Measurements from ENCODE around the gene IER3. TPM values are rescaled to one million over a fixed set of nuclear protein-coding genes. Genes with fewer than 3 reads are reported as not detected.

IER3 gene
- polyA plus RNA-seq, 1 of the 3 experiments (the other 2 are of a cell fraction) = 12.9 TPM

GRCh38 chr6:30716879-30717128, 27.5 kb downstream of the IER3 start:
- H3K27ac ChIP-seq (ENCODE audit: low read depth in 2 of 2, low read length in 1 of 2) = peak overlapping the region; percentile 88 to 93
- no peaks in the 10 kb centered on the region for H3K9me2 ChIP-seq
- no peaks in the 10 kb centered on the region for H3K27me3 ChIP-seq (ENCODE audit: insufficient read depth)
- POLR2A ChIA-PET = interaction anchor here (0.7 to 1.2 kb wide), 10 partner anchors 14 to 167 kb away, joined by 3 to 8 read pairs (median 4); partner anchors contain the start of genes ATAT1, DDR1, DHX16 and NRM
- H3K4me2 ChIP-seq = peak overlapping the region; percentile 86
- H3K4me1 ChIP-seq (ENCODE audit: control insufficient read depth in 1 of 2, insufficient read depth in 2 of 2, low read depth in 1 of 2, low read length in 1 of 2) = peaks cover 15 to 18% of the 10 kb centered on the region in 2 experiments; a peak in 3 of 4 replicates
- TF ChIP-seq POLR2AphosphoS5 (IDR thresholded peaks at IDR 0.05; ENCODE audit: low read depth, low read length) (0 out of 2 replicates have a peak, but pooled peaks have one; percentile 27), TAF1 (IDR thresholded peaks at IDR 0.05; ENCODE audit: borderline replicate concordance, low read depth, low read length) (no peak)
- DNase-seq = no peak
- 0% methylated on average over 5 of the region's 8 CpGs for WGBS (ENCODE audit: low lambda C conversion rate)
- H3K9me3 ChIP-seq = no peaks in the 10 kb centered on the region; the same call in 1 of the 2 replicates
- peak overlapping the region; percentile 81 for H2AFZ ChIP-seq (ENCODE audit: low read depth)
- H3K4me3 ChIP-seq (ENCODE audit: low read depth in 2 of 2, low read length in 1 of 2) = peak overlapping the region; percentile 72 to 82
- peak overlapping the region; percentile 84 for H3K9ac ChIP-seq
- peaks cover 20 to 21% of the 10 kb centered on the region in 2 experiments for H3K36me3 ChIP-seq (replicated peaks in 1 of 2; ENCODE audit: control insufficient read depth in 1 of 2, insufficient read depth in 2 of 2, low read length in 1 of 2)
- CTCF ChIA-PET = interaction anchor here (0.8 to 42.4 kb wide), 2 partner anchors 10 to 31 kb away, joined by 3 to 838 read pairs; partner anchors contain the start of genes DHX16, NRM and PPP1R18
- H3K79me2 ChIP-seq (ENCODE audit: insufficient read depth) = peaks cover 55% of the 10 kb centered on the region
- peaks cover 4% of the 10 kb centered on the region for H4K20me1 ChIP-seq (ENCODE audit: insufficient read depth)
- H3F3A ChIP-seq (replicated peaks; ENCODE audit: insufficient read depth) = peaks cover 24% of the 10 kb centered on the region

GRCh38 chr6:30714263-30714662, 30.1 kb downstream of the IER3 start:
- 94% methylated on average over 1 of the region's 1 CpG for WGBS (ENCODE audit: low lambda C conversion rate)
- H3K36me3 ChIP-seq (replicated peaks in 1 of 2; ENCODE audit: control insufficient read depth in 1 of 2, insufficient read depth in 2 of 2, low read length in 1 of 2) = peaks cover 26 to 29% of the 10 kb centered on the region in 2 experiments

DNA sequence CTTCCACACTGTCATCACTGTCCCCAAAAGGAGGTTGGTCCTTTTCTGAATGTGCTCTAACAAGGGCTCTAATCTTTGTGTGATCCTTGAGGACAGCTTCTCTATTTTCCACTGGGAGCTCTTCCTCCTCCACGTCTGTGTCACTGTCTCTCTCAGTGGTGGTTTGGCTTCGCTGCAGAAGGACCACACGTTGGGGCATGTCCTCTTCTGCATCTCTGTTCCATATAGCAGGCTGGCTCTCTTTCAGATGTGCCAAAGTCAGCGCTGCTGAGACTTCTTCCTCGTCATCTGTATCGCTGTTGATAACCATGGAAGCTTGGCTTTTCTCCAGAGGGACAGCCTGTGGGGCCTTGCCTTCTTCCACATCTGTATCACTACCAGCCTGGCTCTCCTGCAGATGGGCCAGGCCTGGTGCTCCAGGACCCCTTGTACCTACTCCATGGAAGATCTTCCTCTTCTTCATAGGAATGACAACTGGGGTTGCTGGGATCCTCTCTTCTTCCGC, 31.9 kb downstream of the IER3 start:
- WGBS (ENCODE audit: low lambda C conversion rate) = 94% methylated on average over 7 of the region's 7 CpGs
- peaks cover 7 to 10% of the 10 kb centered on the region in 2 experiments; a peak in 2 of 4 replicates for H3K4me1 ChIP-seq (ENCODE audit: control insufficient read depth in 1 of 2, insufficient read depth in 2 of 2, low read depth in 1 of 2, low read length in 1 of 2)
- no peak overlapping the region for H3K4me3 ChIP-seq (ENCODE audit: low read depth in 2 of 2, low read length in 1 of 2)
- H3K27ac ChIP-seq (ENCODE audit: low read depth in 2 of 2, low read length in 1 of 2) = no peak overlapping the region
- H3F3A ChIP-seq (replicated peaks; ENCODE audit: insufficient read depth) = peaks cover 10% of the 10 kb centered on the region
- no peak overlapping the region for H3K9ac ChIP-seq
- H3K79me2 ChIP-seq (ENCODE audit: insufficient read depth) = peaks cover 19% of the 10 kb centered on the region
- H3K9me2 ChIP-seq = no peaks in the 10 kb centered on the region
- peaks cover 29 to 36% of the 10 kb centered on the region in 2 experiments for H3K36me3 ChIP-seq (replicated peaks in 1 of 2; ENCODE audit: control insufficient read depth in 1 of 2, insufficient read depth in 2 of 2, low read length in 1 of 2)
- ChIA-PET POLR2A (no interaction called here), CTCF (interaction anchor here (0.9 to 42.4 kb wide), 4 partner anchors 8 to 27 kb away, joined by 3 to 838 read pairs (median 6); partner anchors contain the start of genes DHX16, NRM, PPP1R18 and TUBB)
- no peaks in the 10 kb centered on the region for H3K27me3 ChIP-seq (ENCODE audit: insufficient read depth)
- DNase-seq = no peak
- H4K20me1 ChIP-seq (ENCODE audit: insufficient read depth) = no peaks in the 10 kb centered on the region
- H3K4me2 ChIP-seq = no peak overlapping the region
- H3K9me3 ChIP-seq = no peaks in the 10 kb centered on the region; the same call in 1 of the 2 replicates
- H2AFZ ChIP-seq (ENCODE audit: low read depth) = no peak overlapping the region
- no peak for TF ChIP-seq TEAD4 (IDR thresholded peaks at IDR 0.05; ENCODE audit: borderline replicate concordance, insufficient read depth)
- no peak for TF ChIP-seq RCOR1 (IDR thresholded peaks at IDR 0.05; ENCODE audit: low read length)
- TF ChIP-seq MEF2A (IDR thresholded peaks at IDR 0.05; ENCODE audit: borderline replicate concordance, low read depth) = no peak
- no peak for TF ChIP-seq CTCF (IDR thresholded peaks at IDR 0.05)
- TF ChIP-seq, protein P1, sequence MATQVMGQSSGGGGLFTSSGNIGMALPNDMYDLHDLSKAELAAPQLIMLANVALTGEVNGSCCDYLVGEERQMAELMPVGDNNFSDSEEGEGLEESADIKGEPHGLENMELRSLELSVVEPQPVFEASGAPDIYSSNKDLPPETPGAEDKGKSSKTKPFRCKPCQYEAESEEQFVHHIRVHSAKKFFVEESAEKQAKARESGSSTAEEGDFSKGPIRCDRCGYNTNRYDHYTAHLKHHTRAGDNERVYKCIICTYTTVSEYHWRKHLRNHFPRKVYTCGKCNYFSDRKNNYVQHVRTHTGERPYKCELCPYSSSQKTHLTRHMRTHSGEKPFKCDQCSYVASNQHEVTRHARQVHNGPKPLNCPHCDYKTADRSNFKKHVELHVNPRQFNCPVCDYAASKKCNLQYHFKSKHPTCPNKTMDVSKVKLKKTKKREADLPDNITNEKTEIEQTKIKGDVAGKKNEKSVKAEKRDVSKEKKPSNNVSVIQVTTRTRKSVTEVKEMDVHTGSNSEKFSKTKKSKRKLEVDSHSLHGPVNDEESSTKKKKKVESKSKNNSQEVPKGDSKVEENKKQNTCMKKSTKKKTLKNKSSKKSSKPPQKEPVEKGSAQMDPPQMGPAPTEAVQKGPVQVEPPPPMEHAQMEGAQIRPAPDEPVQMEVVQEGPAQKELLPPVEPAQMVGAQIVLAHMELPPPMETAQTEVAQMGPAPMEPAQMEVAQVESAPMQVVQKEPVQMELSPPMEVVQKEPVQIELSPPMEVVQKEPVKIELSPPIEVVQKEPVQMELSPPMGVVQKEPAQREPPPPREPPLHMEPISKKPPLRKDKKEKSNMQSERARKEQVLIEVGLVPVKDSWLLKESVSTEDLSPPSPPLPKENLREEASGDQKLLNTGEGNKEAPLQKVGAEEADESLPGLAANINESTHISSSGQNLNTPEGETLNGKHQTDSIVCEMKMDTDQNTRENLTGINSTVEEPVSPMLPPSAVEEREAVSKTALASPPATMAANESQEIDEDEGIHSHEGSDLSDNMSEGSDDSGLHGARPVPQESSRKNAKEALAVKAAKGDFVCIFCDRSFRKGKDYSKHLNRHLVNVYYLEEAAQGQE (IDR thresholded peaks at IDR 0.05; ENCODE audit: low read depth, low read length) = no peak
- TF ChIP-seq TCF12 (IDR thresholded peaks at IDR 0.05) = no peak

More at GRCh38 chr6:30714263-30714662, 30.1 kb downstream of the IER3 start:
- H3K4me2 ChIP-seq = no peak overlapping the region
- POLR2A ChIA-PET = no interaction called here
- H3K4me1 ChIP-seq (ENCODE audit: control insufficient read depth in 1 of 2, insufficient read depth in 2 of 2, low read depth in 1 of 2, low read length in 1 of 2) = peaks cover 11 to 17% of the 10 kb centered on the region in 2 experiments; a peak in 3 of 4 replicates
- H3K27me3 ChIP-seq (ENCODE audit: insufficient read depth) = no peaks in the 10 kb centered on the region
- H2AFZ ChIP-seq (ENCODE audit: low read depth) = no peak overlapping the region
- H3F3A ChIP-seq (replicated peaks; ENCODE audit: insufficient read depth) = peaks cover 16% of the 10 kb centered on the region
- H4K20me1 ChIP-seq (ENCODE audit: insufficient read depth) = no peaks in the 10 kb centered on the region
- peaks cover 33% of the 10 kb centered on the region for H3K79me2 ChIP-seq (ENCODE audit: insufficient read depth)
- TF ChIP-seq CHD2 (IDR thresholded peaks at IDR 0.05; ENCODE audit: low read length, partially characterized antibody) (no peak), RCOR1 (IDR thresholded peaks at IDR 0.05; ENCODE audit: low read length) (no peak), MEF2A (IDR thresholded peaks at IDR 0.05; ENCODE audit: borderline replicate concordance, low read depth) (no peak), YY1 (IDR thresholded peaks at IDR 0.05; ENCODE audit: low read depth) (no peak), TAF1 (IDR thresholded peaks at IDR 0.05; ENCODE audit: borderline replicate concordance, low read depth, low read length) (no peak), GABPA (IDR thresholded peaks at IDR 0.05; ENCODE audit: low read depth) (no peak), EP300 (IDR thresholded peaks at IDR 0.05; ENCODE audit: borderline replicate concordance in 1 of 2, low read depth in 1 of 2, low read length in 1 of 2) (no peak), RAD21 (IDR thresholded peaks at IDR 0.05; ENCODE audit: low read length) (no peak), SMC3 (IDR thresholded peaks at IDR 0.05; ENCODE audit: low read depth, low read length) (no peak), GATA2 (CRISPR knock-in tag; IDR thresholded peaks at IDR 0.05) (no peak), SIN3A (IDR thresholded peaks at IDR 0.05; ENCODE audit: borderline replicate concordance, low read depth, low read length) (no peak), FOXJ3 (CRISPR knock-in tag; IDR thresholded peaks at IDR 0.05) (no peak)
- TF ChIP-seq, protein P2, sequence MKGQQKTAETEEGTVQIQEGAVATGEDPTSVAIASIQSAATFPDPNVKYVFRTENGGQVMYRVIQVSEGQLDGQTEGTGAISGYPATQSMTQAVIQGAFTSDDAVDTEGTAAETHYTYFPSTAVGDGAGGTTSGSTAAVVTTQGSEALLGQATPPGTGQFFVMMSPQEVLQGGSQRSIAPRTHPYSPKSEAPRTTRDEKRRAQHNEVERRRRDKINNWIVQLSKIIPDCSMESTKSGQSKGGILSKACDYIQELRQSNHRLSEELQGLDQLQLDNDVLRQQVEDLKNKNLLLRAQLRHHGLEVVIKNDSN (IDR thresholded peaks at IDR 0.05; ENCODE audit: borderline replicate concordance, low read depth) = no peak
- DNase-seq = no peak
- CTCF ChIA-PET = interaction anchor here (42.4 kb wide), 1 partner anchor 29 kb away, joined by 838 read pairs; the partner anchor contains the start of genes DHX16, NRM and PPP1R18
- no peaks in the 10 kb centered on the region for H3K9me2 ChIP-seq
- no peak overlapping the region for H3K9ac ChIP-seq
- H3K9me3 ChIP-seq = no peaks in the 10 kb centered on the region; the same call in 1 of the 2 replicates
- no peak overlapping the region for H3K27ac ChIP-seq (ENCODE audit: low read depth in 2 of 2, low read length in 1 of 2)
- no peak overlapping the region for H3K4me3 ChIP-seq (ENCODE audit: low read depth in 2 of 2, low read length in 1 of 2)
